K562 (cell line): Measurements from ENCODE around the gene PTPRG. TPM values are rescaled to one million over a fixed set of nuclear protein-coding genes. Genes with fewer than 3 reads are reported as not detected.

Source experiments
- ATAC-seq: fragments of 200-7000 bp; cut with Tn5 transposase; 3 replicates; pipeline ENCODE4 v1.9.1; 2020; ENCODE audit warnings: moderate library complexity
- BruUV-seq: library from RNA; stranded (reverse); fragments of 400-500 nt; replicated peaks from 2 replicates; lab custom pipeline; 2021; lab: Mats Ljungman, UMichigan
- CTCF ChIA-PET: fragments of 300-600 bp; formaldehyde crosslinking; extraction: SDS; loops from one replicate; lab custom pipeline; 2021; ENCODE audit warnings: low intra/inter-chr PET ratio; lab: Yijun Ruan, JAX
- POLR2A ChIA-PET: fragments of 300-600, 350-650 bp; sonication (Branson Sonifier 250); formaldehyde crosslinking; extraction: SDS; loops from one replicate; lab custom pipeline; 2021; ENCODE audit warnings: antibody characterized with exemption, inconsistent platforms; lab: Yijun Ruan, JAX
- DNase-seq, 4 experiments: peaks; one replicate each; pipeline versions ENCODE4 v3.0.0 to v3.0.0-alpha.2; 2011 to 2018; ENCODE audit warnings: low spot score in 3 of 4, mixed read lengths in 3 of 4; ENCODE audit errors: extremely low read depth in 1 of 4
- FAIRE-seq: peaks from 2 replicates; lab custom pipeline; 2011; peaks lifted over from hg19 to GRCh38; lab: Jason Lieb, UNC
- H2AFZ ChIP-seq: 2 replicates; pipeline ENCODE4 v1.6.0; 2011; ENCODE audit warnings: low read depth, low read length, control low read depth, inconsistent platforms
- H3K27ac ChIP-seq: fragments of 200-600 bp; 3 replicates; pipeline ENCODE4 v1.8.0; 2011; ENCODE audit warnings: low read depth, mild to moderate bottlenecking, control low read depth, inconsistent platforms, low read length, moderate library complexity, mixed read lengths; ENCODE audit errors: extremely low read depth
- H3K27me3 ChIP-seq, 2 experiments: fragments of 300-600 bp in 1 of 2; 2 replicates in 1 of 2; 3 replicates in 1 of 2; pipeline versions ENCODE4 v1.6.0 to v1.8.0; 2011; ENCODE audit warnings: inconsistent platforms in 2 of 2, low read length in 2 of 2, mild to moderate bottlenecking in 1 of 2, mixed read lengths in 1 of 2, moderate library complexity in 1 of 2; ENCODE audit not compliant: control insufficient read depth in 2 of 2, insufficient read depth in 2 of 2
- H3K36me3 ChIP-seq: fragments of 300-600 bp; 3 replicates; pipeline ENCODE4 v1.8.0; 2011; ENCODE audit warnings: mild to moderate bottlenecking, low read length, inconsistent platforms; ENCODE audit not compliant: control insufficient read depth, insufficient read depth
- H3K4me1 ChIP-seq, 2 experiments: fragments of 200-600 bp in 1 of 2; replicated peaks in 1 of 2; 2 replicates in 1 of 2; 3 replicates in 1 of 2; pipeline versions ENCODE4 v1.5.1 to v1.8.0; 2011; ENCODE audit warnings: inconsistent platforms in 2 of 2, low read length in 2 of 2, mild to moderate bottlenecking in 1 of 2, mixed read lengths in 1 of 2, moderate library complexity in 1 of 2; ENCODE audit not compliant: control insufficient read depth in 2 of 2, insufficient read depth in 2 of 2
- H3K4me2 ChIP-seq: 2 replicates; pipeline ENCODE4 v1.6.1; 2011; ENCODE audit warnings: low read length, control low read depth, inconsistent platforms, mixed read lengths; ENCODE audit not compliant: insufficient read depth
- H3K4me3 ChIP-seq: fragments of 200-600 bp; sonication (generic), shearing (Covaris generic); 2 replicates; pipeline ENCODE4 v1.5.1; 2016; ENCODE audit warnings: control low read depth, inconsistent platforms
- H3K79me2 ChIP-seq: fragments of 200-600 bp; 3 replicates; pipeline ENCODE4 v1.8.0; 2011; ENCODE audit warnings: low read length, inconsistent platforms; ENCODE audit not compliant: control insufficient read depth, insufficient read depth
- H3K9ac ChIP-seq, 2 experiments: 2 replicates each; pipeline versions ENCODE4 v1.6.0 to v1.6.1; 2011; ENCODE audit warnings: low read depth in 2 of 2, low read length in 2 of 2, control low read depth in 1 of 2, inconsistent platforms in 1 of 2, mild to moderate bottlenecking in 1 of 2, mixed read lengths in 1 of 2; ENCODE audit not compliant: insufficient read depth in 1 of 2
- H3K9me1 ChIP-seq: one replicate; pipeline ENCODE4 v1.6.0; 2011; ENCODE audit warnings: inconsistent platforms, mild to moderate bottlenecking, low read length, moderate library complexity; ENCODE audit not compliant: control insufficient read depth, insufficient read depth
- H3K9me3 ChIP-seq: replicated peaks from 2 replicates; pipeline ENCODE4 v1.5.1; 2011; ENCODE audit warnings: low read depth, low read length, inconsistent platforms; ENCODE audit not compliant: control insufficient read depth, insufficient read depth
- H4K20me1 ChIP-seq: replicated peaks from 2 replicates; pipeline ENCODE4 v1.6.1; 2011; ENCODE audit warnings: low read length, inconsistent platforms, mixed read lengths; ENCODE audit not compliant: control insufficient read depth, insufficient read depth
- BRD4 ChIP-seq: fragments of 200-600 bp; sonication (generic); IDR thresholded peaks from 2 replicates; pipeline ENCODE4 v1.6.1; 2017; ENCODE audit warnings: inconsistent platforms
- CBFA2T3 ChIP-seq: fragments of 450-650 bp; IDR thresholded peaks from 2 replicates; pipeline ENCODE4 v1.6.1; 2017
- FIP1L1 ChIP-seq: fragments of 200-400 bp; formaldehyde crosslinking; IDR thresholded peaks from 2 replicates; pipeline ENCODE4 v1.6.1; 2018; ENCODE audit warnings: mild to moderate bottlenecking, low read depth, low read length; ENCODE audit not compliant: poor library complexity, severe bottlenecking
- HDAC2 ChIP-seq: fragments of 450-650 bp; IDR thresholded peaks from 2 replicates; pipeline ENCODE4 v1.6.1; 2016; ENCODE audit warnings: mild to moderate bottlenecking
- HNRNPLL ChIP-seq: fragments of 200-400 bp; formaldehyde crosslinking; IDR thresholded peaks from 2 replicates; pipeline ENCODE4 v1.6.1; 2017; ENCODE audit warnings: low read length, low read depth, mild to moderate bottlenecking; ENCODE audit not compliant: poor library complexity, severe bottlenecking
- SIN3B ChIP-seq: fragments of 450-650 bp; IDR thresholded peaks from 2 replicates; pipeline ENCODE4 v1.6.1; 2017; ENCODE audit warnings: low read depth, mild to moderate bottlenecking, moderate library complexity
- SMARCA4 ChIP-seq: fragments of 450-650 bp; IDR thresholded peaks from 2 replicates; pipeline ENCODE4 v1.6.1; 2016
- SRSF1 ChIP-seq: fragments of 200-400 bp; formaldehyde crosslinking; IDR thresholded peaks from 2 replicates; pipeline ENCODE4 v1.6.1; 2017; ENCODE audit warnings: mild to moderate bottlenecking, low read depth, low read length, moderate library complexity
- TAF1 ChIP-seq: IDR thresholded peaks from 2 replicates; pipeline ENCODE4 v1.6.1; 2011; ENCODE audit warnings: mild to moderate bottlenecking, low read length, moderate library complexity; ENCODE audit not compliant: insufficient read depth, control insufficient read depth, severe bottlenecking; ENCODE audit errors: extremely low read depth
- XRCC5 ChIP-seq: fragments of 200-400 bp; formaldehyde crosslinking; IDR thresholded peaks from 2 replicates; pipeline ENCODE4 v1.6.1; 2017; ENCODE audit warnings: low read depth, mild to moderate bottlenecking, low read length
- ZBTB7A ChIP-seq: IDR thresholded peaks from 2 replicates; pipeline ENCODE4 v1.6.1; 2011; ENCODE audit warnings: low read depth, mild to moderate bottlenecking, low read length, moderate library complexity, borderline replicate concordance; ENCODE audit not compliant: control insufficient read depth
- ZNF699 ChIP-seq: fragments of 250-450 bp; sonication (Bioruptor Pico); IDR thresholded peaks from 2 replicates; pipeline ENCODE4 v1.8.0; 2021; ENCODE audit warnings: mild to moderate bottlenecking, moderate library complexity; ENCODE audit not compliant: insufficient replicate concordance
- ZSCAN29 ChIP-seq: fragments of 450-650 bp; IDR thresholded peaks from 2 replicates; pipeline ENCODE4 v1.6.1; 2017
- whole genome bisulfite sequencing: fragments of 100-300 bp; shearing (Covaris generic); methylation state at CpG from one replicate; pipeline ENCODE4 v1.1.6; 2016; ENCODE audit warnings: low coverage, mixed read lengths; ENCODE audit not compliant: insufficient coverage; ENCODE audit errors: missing lambda C conversion rate; 5-methylcytosine and 5-hydroxymethylcytosine counted together
- in situ Hi-C: fragments of 300-500 bp; cut with MboI; formaldehyde crosslinking; loops from 4 replicates; pipeline ENCODE4 v1.15.0; 2018; ENCODE audit warnings: inconsistent platforms, mixed read lengths
- intact Hi-C: fragments of 100-400 bp; cut with micrococcal nuclease; formaldehyde crosslinking; loops from 2 replicates; pipeline ENCODE4 v1.14.2; 2022
- polyA plus RNA-seq, 8 experiments: library from polyadenylated mRNA; depleted of rRNA in 4 of 8; stranded (reverse) in 5 of 8; unstranded in 3 of 8; fragments of >200 nt; fragmentation: Nextera tagmentation in 2 of 8; fragmentation: Illumina TruSeq in 1 of 8; extraction: Ambion mirVana in 2 of 8; extraction: Trizol in 1 of 8; gene quantifications; 2 replicates each; pipeline versions ENCODE4 v1.2.1 to v1.2.3, GENCODE V29; 2011 to 2014; ENCODE audit warnings: inconsistent platforms in 1 of 8, missing spikeins in 1 of 8
- total RNA-seq, 7 experiments: library from RNA; depleted of rRNA in 6 of 7; stranded (reverse); fragments of >200 nt in 6 of 7; fragmentation: Illumina TruSeq in 2 of 7; extraction: Trizol in 2 of 7; gene quantifications; 2 replicates each; pipeline versions ENCODE4 v1.2.1 to v1.2.3, GENCODE V29; 2011 to 2021; ENCODE audit warnings: low replicate concordance in 1 of 7
- TF ChIP-seq, protein P1 (sequence below): fragments of 250-450 bp; sonication (Bioruptor Pico); IDR thresholded peaks from 2 replicates; pipeline ENCODE4 v1.4.0; 2020; ENCODE audit warnings: mild to moderate bottlenecking, moderate library complexity
- TF ChIP-seq, protein P2 (sequence below), 2 experiments: IDR thresholded peaks in 1 of 2; conservative IDR thresholded peaks in 1 of 2; 2 replicates each; pipeline ENCODE4 v1.6.1; 2016; ENCODE audit warnings: low read depth in 2 of 2, mild to moderate bottlenecking in 1 of 2, missing compliant biosample characterization in 1 of 2, missing genetic modification characterization in 1 of 2, moderate library complexity in 1 of 2
- TF ChIP-seq, protein P3 (sequence below), 2 experiments: fragments of 450-650 bp in 1 of 2; IDR thresholded peaks; 2 replicates each; pipeline ENCODE4 v1.6.1; 2011 to 2017; ENCODE audit warnings: low read depth in 2 of 2, antibody characterized with exemption in 1 of 2, borderline replicate concordance in 1 of 2, low read length in 1 of 2, mild to moderate bottlenecking in 1 of 2, mixed read lengths in 1 of 2; ENCODE audit not compliant: control insufficient read depth in 1 of 2

PTPRG gene
- total and polyA plus RNA-seq, 9 of the 15 experiments (the other 6 are each of a cell fraction or from before 2014, with no cell fraction given) = 0.16 TPM; not detected in 8

DNA sequence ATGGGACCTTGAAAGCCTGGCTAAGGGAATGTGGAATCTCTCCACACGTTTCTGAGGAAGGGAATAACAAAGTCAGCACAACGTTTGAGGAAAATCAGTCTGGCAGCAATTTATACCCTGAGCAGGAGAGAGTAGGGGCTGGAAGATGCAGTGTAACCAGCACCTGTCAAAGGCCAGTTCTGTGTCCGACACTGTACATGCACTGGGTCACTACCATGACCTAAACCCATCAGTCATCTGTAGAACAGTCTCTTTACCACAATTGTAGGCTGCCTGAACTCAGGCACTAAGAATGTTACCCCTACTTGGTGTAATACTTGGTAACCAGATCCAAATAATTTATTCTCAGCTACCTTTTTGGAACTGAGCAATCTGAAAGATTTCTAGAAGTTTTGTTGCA lies 698.6 kb downstream of the PTPRG start:
- no peaks in the 10 kb centered on the region for H3K9me3 ChIP-seq
- H3K4me2 ChIP-seq = no peak overlapping the region
- H3K9ac ChIP-seq = no peak overlapping the region
- ATAC-seq = no peak
- H2AFZ ChIP-seq = no peak overlapping the region
- no peaks in the 10 kb centered on the region for H3K9me1 ChIP-seq
- H3K27me3 ChIP-seq = no peaks in the 10 kb centered on the region
- H3K27ac ChIP-seq = no peak overlapping the region
- ChIA-PET POLR2A (interaction anchor here (0.6 kb wide), 1 partner anchor 57 kb away, joined by 4 read pairs; no protein-coding TSS in a partner anchor), CTCF (no interaction called here)
- 0% methylated on average over 2 of the region's 3 CpGs for WGBS
- H3K4me1 ChIP-seq = no peaks in the 10 kb centered on the region
- no TSS peak for BruUV-seq
- no peak for FAIRE-seq
- no peaks in the 10 kb centered on the region for H4K20me1 ChIP-seq
- intact Hi-C loops = no loop called here
- DNase-seq = no peak
- no peak for TF ChIP-seq HNRNPLL
- TF ChIP-seq, protein P1, sequence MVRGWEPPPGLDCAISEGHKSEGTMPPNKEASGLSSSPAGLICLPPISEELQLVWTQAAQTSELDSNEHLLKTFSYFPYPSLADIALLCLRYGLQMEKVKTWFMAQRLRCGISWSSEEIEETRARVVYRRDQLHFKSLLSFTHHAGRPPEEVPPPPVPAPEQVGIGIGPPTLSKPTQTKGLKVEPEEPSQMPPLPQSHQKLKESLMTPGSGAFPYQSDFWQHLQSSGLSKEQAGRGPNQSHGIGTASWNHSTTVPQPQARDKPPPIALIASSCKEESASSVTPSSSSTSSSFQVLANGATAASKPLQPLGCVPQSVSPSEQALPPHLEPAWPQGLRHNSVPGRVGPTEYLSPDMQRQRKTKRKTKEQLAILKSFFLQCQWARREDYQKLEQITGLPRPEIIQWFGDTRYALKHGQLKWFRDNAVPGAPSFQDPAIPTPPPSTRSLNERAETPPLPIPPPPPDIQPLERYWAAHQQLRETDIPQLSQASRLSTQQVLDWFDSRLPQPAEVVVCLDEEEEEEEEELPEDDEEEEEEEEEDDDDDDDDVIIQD (CRISPR knock-in tag) = no peak
- no peak for TF ChIP-seq HDAC2
- TF ChIP-seq, protein P2, sequence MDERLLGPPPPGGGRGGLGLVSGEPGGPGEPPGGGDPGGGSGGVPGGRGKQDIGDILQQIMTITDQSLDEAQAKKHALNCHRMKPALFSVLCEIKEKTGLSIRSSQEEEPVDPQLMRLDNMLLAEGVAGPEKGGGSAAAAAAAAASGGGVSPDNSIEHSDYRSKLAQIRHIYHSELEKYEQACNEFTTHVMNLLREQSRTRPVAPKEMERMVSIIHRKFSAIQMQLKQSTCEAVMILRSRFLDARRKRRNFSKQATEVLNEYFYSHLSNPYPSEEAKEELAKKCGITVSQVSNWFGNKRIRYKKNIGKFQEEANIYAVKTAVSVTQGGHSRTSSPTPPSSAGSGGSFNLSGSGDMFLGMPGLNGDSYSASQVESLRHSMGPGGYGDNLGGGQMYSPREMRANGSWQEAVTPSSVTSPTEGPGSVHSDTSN (CRISPR knock-in tag; IDR thresholded peaks at IDR 0.05; ENCODE audit: low read depth) = no peak
- TF ChIP-seq, protein P2 (tag; conservative IDR thresholded peaks at IDR 0.05; ENCODE audit: low read depth) = no peak
- TF ChIP-seq SMARCA4 = no peak
- no peak for TF ChIP-seq SIN3B
- no peak for TF ChIP-seq ZSCAN29
- TF ChIP-seq XRCC5 = no peak
- TF ChIP-seq SRSF1 = no peak
- no peak for TF ChIP-seq ZBTB7A
- no peak for TF ChIP-seq BRD4
- no peak for TF ChIP-seq ZNF699
- TF ChIP-seq, protein P3, sequence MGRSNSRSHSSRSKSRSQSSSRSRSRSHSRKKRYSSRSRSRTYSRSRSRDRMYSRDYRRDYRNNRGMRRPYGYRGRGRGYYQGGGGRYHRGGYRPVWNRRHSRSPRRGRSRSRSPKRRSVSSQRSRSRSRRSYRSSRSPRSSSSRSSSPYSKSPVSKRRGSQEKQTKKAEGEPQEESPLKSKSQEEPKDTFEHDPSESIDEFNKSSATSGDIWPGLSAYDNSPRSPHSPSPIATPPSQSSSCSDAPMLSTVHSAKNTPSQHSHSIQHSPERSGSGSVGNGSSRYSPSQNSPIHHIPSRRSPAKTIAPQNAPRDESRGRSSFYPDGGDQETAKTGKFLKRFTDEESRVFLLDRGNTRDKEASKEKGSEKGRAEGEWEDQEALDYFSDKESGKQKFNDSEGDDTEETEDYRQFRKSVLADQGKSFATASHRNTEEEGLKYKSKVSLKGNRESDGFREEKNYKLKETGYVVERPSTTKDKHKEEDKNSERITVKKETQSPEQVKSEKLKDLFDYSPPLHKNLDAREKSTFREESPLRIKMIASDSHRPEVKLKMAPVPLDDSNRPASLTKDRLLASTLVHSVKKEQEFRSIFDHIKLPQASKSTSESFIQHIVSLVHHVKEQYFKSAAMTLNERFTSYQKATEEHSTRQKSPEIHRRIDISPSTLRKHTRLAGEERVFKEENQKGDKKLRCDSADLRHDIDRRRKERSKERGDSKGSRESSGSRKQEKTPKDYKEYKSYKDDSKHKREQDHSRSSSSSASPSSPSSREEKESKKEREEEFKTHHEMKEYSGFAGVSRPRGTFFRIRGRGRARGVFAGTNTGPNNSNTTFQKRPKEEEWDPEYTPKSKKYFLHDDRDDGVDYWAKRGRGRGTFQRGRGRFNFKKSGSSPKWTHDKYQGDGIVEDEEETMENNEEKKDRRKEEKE (IDR thresholded peaks at IDR 0.05; ENCODE audit: borderline replicate concordance in 1 of 2, control insufficient read depth in 1 of 2, low read depth in 2 of 2, low read length in 1 of 2) = no peak
- TF ChIP-seq CBFA2T3 = no peak
- TF ChIP-seq TAF1 = no peak
- no peak for TF ChIP-seq FIP1L1
- no peaks in the 10 kb centered on the region for H3K36me3 ChIP-seq
- H3K4me3 ChIP-seq = no peak overlapping the region
- in situ Hi-C loops = no loop called here
- H3K79me2 ChIP-seq = no peaks in the 10 kb centered on the region
